OCI-LY7 (cell line): Measurements from ENCODE around the gene CEACAM20. TPM values are rescaled to one million over a fixed set of nuclear protein-coding genes. Genes with fewer than 3 reads are reported as not detected.

ENCODE experiments used
- BruUV-seq: library from RNA; stranded (reverse); fragments of 400-500 nt; replicated peaks from 2 replicates; lab custom pipeline; 2021; lab: Mats Ljungman, UMichigan
- CTCF ChIA-PET: fragments of 300-600 bp; sonication (Branson Sonifier 250); formaldehyde crosslinking; loops from one replicate; lab custom pipeline; 2022; ENCODE audit warnings: antibody characterized with exemption; ENCODE audit not compliant: unreplicated experiment; lab: Charles Lee
- POLR2A ChIA-PET: fragments of 300-600 bp; sonication (Branson Sonifier 250); formaldehyde crosslinking; loops from one replicate; lab custom pipeline; 2022; ENCODE audit warnings: antibody characterized with exemption; lab: Charles Lee
- DNase-seq: peaks from one replicate; pipeline ENCODE4 v3.0.0-alpha.2; 2015; ENCODE audit warnings: low spot score
- H2AFZ ChIP-seq: fragments of 200-600 bp; sonication (generic), shearing (Covaris generic); 2 replicates; pipeline ENCODE4 v1.6.1; 2014; ENCODE audit warnings: mild to moderate bottlenecking, antibody characterized with exemption, low read length, moderate library complexity
- H3K27ac ChIP-seq: fragments of 200-600 bp; sonication (generic); 2 replicates; pipeline ENCODE4 v1.5.1; 2014; ENCODE audit warnings: mixed run types, low read depth, mild to moderate bottlenecking, moderate library complexity, low read length, inconsistent platforms; ENCODE audit not compliant: poor library complexity, severe bottlenecking
- H3K36me3 ChIP-seq: fragments of 200-600 bp; sonication (generic); 2 replicates; pipeline ENCODE4 v1.6.1; 2014; ENCODE audit warnings: mild to moderate bottlenecking, antibody characterized with exemption, low read length, moderate library complexity, mixed read lengths; ENCODE audit not compliant: insufficient read depth
- H3K4me1 ChIP-seq: fragments of 200-600 bp; sonication (generic); 2 replicates; pipeline ENCODE4 v1.5.1; 2014; ENCODE audit warnings: mild to moderate bottlenecking, low read length; ENCODE audit not compliant: insufficient read depth, poor library complexity, severe bottlenecking
- H3K4me2 ChIP-seq: fragments of 200-600 bp; sonication (generic); 2 replicates; pipeline ENCODE4 v1.6.1; 2014; ENCODE audit warnings: mild to moderate bottlenecking, low read length
- H3K4me3 ChIP-seq: fragments of 200-600 bp; sonication (generic); 2 replicates; pipeline ENCODE4 v1.5.1; 2014; ENCODE audit warnings: mild to moderate bottlenecking, low read depth, low read length; ENCODE audit not compliant: poor library complexity, severe bottlenecking
- H3K79me2 ChIP-seq: fragments of 200-600 bp; sonication (generic); 2 replicates; pipeline ENCODE4 v1.6.1; 2016; ENCODE audit warnings: low read depth, mild to moderate bottlenecking, low read length, moderate library complexity, mixed read lengths; ENCODE audit not compliant: insufficient read depth
- H3K9me2 ChIP-seq: fragments of 200-600 bp; sonication (generic); 2 replicates; pipeline ENCODE4 v1.6.1; 2016; ENCODE audit warnings: mild to moderate bottlenecking, low read length, mixed read lengths; ENCODE audit not compliant: insufficient read depth
- H3K9me3 ChIP-seq: fragments of 200-600 bp; sonication (generic); 2 replicates; pipeline ENCODE4 v1.6.1; 2014; ENCODE audit warnings: mild to moderate bottlenecking, mixed run types, low read length, mixed read lengths
- H4K20me1 ChIP-seq: fragments of 200-600 bp; sonication (generic); 2 replicates; pipeline ENCODE4 v1.6.1; 2014; ENCODE audit warnings: mild to moderate bottlenecking, antibody characterized with exemption, low read length, moderate library complexity, mixed read lengths; ENCODE audit not compliant: insufficient read depth
- CTCF ChIP-seq: fragments of 200-600 bp; sonication (generic); conservative IDR thresholded peaks from 2 replicates; pipeline ENCODE4 v1.5.1; 2014; ENCODE audit warnings: mild to moderate bottlenecking, antibody characterized with exemption, low read length, moderate library complexity, mixed read lengths
- EZH2phosphoT487 ChIP-seq: fragments of 200-600 bp; sonication (generic); IDR thresholded peaks from 2 replicates; pipeline ENCODE4 v1.6.1; 2018; ENCODE audit warnings: low read depth, borderline replicate concordance, mild to moderate bottlenecking, mixed run types, antibody characterized with exemption, low read length, moderate library complexity, mixed read lengths
- intact Hi-C: fragments of 100-400 bp; cut with micrococcal nuclease; formaldehyde crosslinking; loops from one replicate; pipeline ENCODE4 v1.10.0; 2022; ENCODE audit not compliant: unreplicated experiment
- total RNA-seq, 2 experiments: library from RNA; depleted of rRNA in 1 of 2; stranded (reverse); fragments of >200 nt in 1 of 2; shearing (Covaris generic) in 1 of 2; gene quantifications; 2 replicates each; pipeline ENCODE4 v1.2.3, GENCODE V29; 2014 to 2022

The CEACAM20 gene
- total RNA-seq, 2 experiments from 2014 or later, result not detected

GRCh38 chr19:44575116-44575700 is 45.7 kb upstream of the CEACAM20 start:
- CTCF ChIA-PET, result no interaction called here
- POLR2A ChIA-PET, result no interaction called here

GRCh38 chr19:44574186-44574950 is 44.9 kb upstream of the CEACAM20 start:
- ChIA-PET POLR2A (no interaction called here), CTCF (no interaction called here)
- TF ChIP-seq CTCF, result no peak
- no peak for TF ChIP-seq EZH2phosphoT487
- Histone ChIP-seq H3K79me2 (no peaks in the 10 kb centered on the region), H3K9me2 (no peaks in the 10 kb centered on the region), H4K20me1 (no peaks in the 10 kb centered on the region), H3K27ac (no peak overlapping the region), H3K36me3 (no peaks in the 10 kb centered on the region), H2AFZ (no peak overlapping the region), H3K4me2 (no peak overlapping the region), H3K4me1 (no peaks in the 10 kb centered on the region), H3K4me3 (no peak overlapping the region), H3K9me3 (no peaks in the 10 kb centered on the region)
- DNase-seq, result no peak
- intact Hi-C loops, result no loop called here
- BruUV-seq, result no TSS peak

More at GRCh38 chr19:44575116-44575700, 45.7 kb upstream of the CEACAM20 start:
- no peak for TF ChIP-seq EZH2phosphoT487
- TF ChIP-seq CTCF, result no peak
- Histone ChIP-seq H3K27ac (no peak overlapping the region), H3K79me2 (no peaks in the 10 kb centered on the region), H4K20me1 (no peaks in the 10 kb centered on the region), H2AFZ (no peak overlapping the region), H3K9me3 (no peaks in the 10 kb centered on the region), H3K4me1 (no peaks in the 10 kb centered on the region), H3K4me2 (no peak overlapping the region), H3K36me3 (no peaks in the 10 kb centered on the region), H3K4me3 (no peak overlapping the region), H3K9me2 (no peaks in the 10 kb centered on the region)
- intact Hi-C loops, result no loop called here
- no peak for DNase-seq
- BruUV-seq, result no TSS peak

- Histone ChIP-seq H3K27ac (no peak overlapping the region), H4K20me1 (no peaks in the 10 kb centered on the region), H3K4me1 (no peaks in the 10 kb centered on the region), H3K36me3 (no peaks in the 10 kb centered on the region), H3K79me2 (no peaks in the 10 kb centered on the region), H3K9me2 (no peaks in the 10 kb centered on the region), H3K9me3 (no peaks in the 10 kb centered on the region), H3K4me3 (no peak overlapping the region), H2AFZ (no peak overlapping the region), H3K4me2 (no peak overlapping the region)
- ChIA-PET POLR2A (no interaction called here), CTCF (no interaction called here)
- TF ChIP-seq EZH2phosphoT487 (no peak), CTCF (no peak)
- no peak for DNase-seq
- BruUV-seq, result no TSS peak
- intact Hi-C loops, result no loop called here
Measured at GRCh38 chr19:44573627-44574026, 44.2 kb upstream of the CEACAM20 start.
